ENCODE data around the gene ZSCAN9.

DNA sequence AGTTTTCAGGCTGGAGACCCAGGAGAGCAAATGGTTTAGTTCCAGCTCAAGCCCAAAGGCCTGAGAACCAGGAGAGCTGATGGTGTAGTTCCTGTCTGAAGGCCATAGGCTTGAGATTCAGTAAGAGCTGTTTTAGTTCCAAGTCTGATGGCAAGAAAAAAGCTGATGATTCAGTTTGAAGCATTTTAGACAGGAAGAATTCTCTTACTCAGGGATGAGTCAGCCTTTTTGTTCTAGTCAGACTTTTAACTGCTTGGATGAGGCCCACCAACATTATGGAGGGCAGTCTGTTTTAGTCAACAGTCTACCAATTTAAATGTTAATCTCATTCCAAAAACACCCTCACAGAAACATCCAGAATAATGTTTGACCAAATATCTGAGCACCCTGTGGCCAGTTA lies 44.4 kb downstream of the ZSCAN9 start:
- TF ChIP-seq, protein P1, sequence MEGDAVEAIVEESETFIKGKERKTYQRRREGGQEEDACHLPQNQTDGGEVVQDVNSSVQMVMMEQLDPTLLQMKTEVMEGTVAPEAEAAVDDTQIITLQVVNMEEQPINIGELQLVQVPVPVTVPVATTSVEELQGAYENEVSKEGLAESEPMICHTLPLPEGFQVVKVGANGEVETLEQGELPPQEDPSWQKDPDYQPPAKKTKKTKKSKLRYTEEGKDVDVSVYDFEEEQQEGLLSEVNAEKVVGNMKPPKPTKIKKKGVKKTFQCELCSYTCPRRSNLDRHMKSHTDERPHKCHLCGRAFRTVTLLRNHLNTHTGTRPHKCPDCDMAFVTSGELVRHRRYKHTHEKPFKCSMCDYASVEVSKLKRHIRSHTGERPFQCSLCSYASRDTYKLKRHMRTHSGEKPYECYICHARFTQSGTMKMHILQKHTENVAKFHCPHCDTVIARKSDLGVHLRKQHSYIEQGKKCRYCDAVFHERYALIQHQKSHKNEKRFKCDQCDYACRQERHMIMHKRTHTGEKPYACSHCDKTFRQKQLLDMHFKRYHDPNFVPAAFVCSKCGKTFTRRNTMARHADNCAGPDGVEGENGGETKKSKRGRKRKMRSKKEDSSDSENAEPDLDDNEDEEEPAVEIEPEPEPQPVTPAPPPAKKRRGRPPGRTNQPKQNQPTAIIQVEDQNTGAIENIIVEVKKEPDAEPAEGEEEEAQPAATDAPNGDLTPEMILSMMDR (IDR thresholded peaks at IDR 0.05): no peak
- TF ChIP-seq POLR2A (IDR thresholded peaks at IDR 0.05): no peak

Data from uterus (tissue), 2 donors.